Ectodermal cell (in vitro differentiated cells): ENCODE data around the gene APLP1.
"Not testable (repeated sequence)": the region's sequence is repeated elsewhere in the genome, so short reads cannot be mapped to it uniquely, and the experiment has no call there.

Experiments
- H3K27ac ChIP-seq: 2 replicates; pipeline ENCODE4 v1.7.0; 2013; ENCODE audit warnings: mild to moderate bottlenecking, low read depth, low read length; ENCODE audit not compliant: insufficient read depth, poor library complexity, severe bottlenecking
- H3K27me3 ChIP-seq: 2 replicates; pipeline ENCODE4 v1.7.0; 2013; ENCODE audit warnings: mild to moderate bottlenecking, low read length; ENCODE audit not compliant: insufficient read depth, control insufficient read depth, poor library complexity, severe bottlenecking
- H3K36me3 ChIP-seq: one replicate; pipeline ENCODE4 v1.7.0; 2013; ENCODE audit warnings: low read length; ENCODE audit not compliant: control insufficient read depth, insufficient read depth
- H3K4me1 ChIP-seq: one replicate; pipeline ENCODE4 v1.7.0; 2013; ENCODE audit warnings: low read length; ENCODE audit not compliant: control insufficient read depth, insufficient read depth
- H3K4me3 ChIP-seq: 2 replicates; pipeline ENCODE4 v1.7.0; 2013; ENCODE audit warnings: low read depth, low read length, control low read depth; ENCODE audit not compliant: insufficient read depth
- H3K9me3 ChIP-seq: 2 replicates; pipeline ENCODE4 v1.7.0; 2013; ENCODE audit warnings: mild to moderate bottlenecking, low read length, moderate library complexity; ENCODE audit not compliant: control insufficient read depth
- WGBS, 2 experiments: methylation state at CpG; one replicate each; pipeline ENCODE4 v1.1.7; 2013; ENCODE audit warnings: missing lambda C conversion rate in 2 of 2; 5-methylcytosine and 5-hydroxymethylcytosine counted together

The APLP1 gene

GRCh38 chr19:35904311-35905068 is 36.1 kb downstream of the APLP1 start:
- no peak overlapping the region for H3K27ac ChIP-seq
- WGBS, 2 experiments = 91% methylated on average over 10 of the region's 10 CpGs
- H3K4me1 ChIP-seq = no peaks in the 10 kb centered on the region
- no peaks in the 10 kb centered on the region for H3K36me3 ChIP-seq
- H3K4me3 ChIP-seq = no peak overlapping the region
- H3K27me3 ChIP-seq = peaks cover 21% of the 10 kb centered on the region
- no peaks in the 10 kb centered on the region for H3K9me3 ChIP-seq

GRCh38 chr19:35905178-35905727 is 36.9 kb downstream of the APLP1 start:
- Histone ChIP-seq H3K27ac (no peak overlapping the region), H3K9me3 (no peaks in the 10 kb centered on the region), H3K27me3 (peaks cover 21% of the 10 kb centered on the region), H3K4me1 (no peaks in the 10 kb centered on the region), H3K36me3 (no peaks in the 10 kb centered on the region), H3K4me3 (no peak overlapping the region)
- WGBS, 2 experiments = 79 to 80% methylated on average over 6 of the region's 6 CpGs

- peaks cover 6% of the 10 kb centered on the region for H3K27me3 ChIP-seq
- H3K36me3 ChIP-seq = no peaks in the 10 kb centered on the region
- H3K9me3 ChIP-seq = no peaks in the 10 kb centered on the region
- WGBS, 2 experiments = 53 to 65% methylated on average over 12 of the region's 12 CpGs
- H3K4me1 ChIP-seq = no peaks in the 10 kb centered on the region
- no peak overlapping the region for H3K27ac ChIP-seq
- H3K4me3 ChIP-seq = no peak overlapping the region
These were observed 39.0 kb downstream of the APLP1 start for GRCh38 chr19:35907377-35907745.

GRCh38 chr19:35908010-35908441 is 39.7 kb downstream of the APLP1 start, which contains the start of gene TYROBP:
TYROBP (minus strand) TSS chr19:35908295; CDS start chr19:35908228, 67 bp downstream.
- no peaks in the 10 kb centered on the region for H3K9me3 ChIP-seq
- no peak within 1 kb of the TSS for H3K4me3 ChIP-seq
- H3K27ac ChIP-seq = no peak within 1 kb of the TSS
- no peaks in the 10 kb centered on the region for H3K4me1 ChIP-seq
- WGBS, 2 experiments = 86 to 87% methylated on average over 9 of the region's 9 CpGs
- H3K27me3 ChIP-seq = no peaks in the 10 kb centered on the region
- H3K36me3 ChIP-seq = no peaks in the 10 kb centered on the region

GRCh38 chr19:35908973-35909683 is 40.8 kb downstream of the APLP1 start:
- no peak overlapping the region for H3K27ac ChIP-seq
- 82 to 83% methylated on average over 9 to 10 of the region's 10 CpGs for WGBS, 2 experiments
- no peak overlapping the region for H3K4me3 ChIP-seq
- no peaks in the 10 kb centered on the region for H3K9me3 ChIP-seq
- no peaks in the 10 kb centered on the region for H3K4me1 ChIP-seq
- no peaks in the 10 kb centered on the region for H3K36me3 ChIP-seq
- no peaks in the 10 kb centered on the region for H3K27me3 ChIP-seq

- Histone ChIP-seq H3K9me3 (no peaks in the 10 kb centered on the region), H3K27me3 (no peaks in the 10 kb centered on the region), H3K4me1 (no peaks in the 10 kb centered on the region), H3K36me3 (no peaks in the 10 kb centered on the region), H3K27ac (no peak overlapping the region), H3K4me3 (no peak overlapping the region)
- WGBS, 2 experiments = 83 to 87% methylated on average over 6 of the region's 6 CpGs
These were observed 41.3 kb downstream of the APLP1 start for GRCh38 chr19:35909684-35910035.

- H3K4me1 ChIP-seq, H3K9me3 ChIP-seq, H3K36me3 ChIP-seq, H3K27ac ChIP-seq, H3K4me3 ChIP-seq, H3K27me3 ChIP-seq: not testable (repeated sequence)
- 93 to 95% methylated on average over 12 to 13 of the region's 14 CpGs for WGBS, 2 experiments
These were observed 42.0 kb downstream of the APLP1 start for GRCh38 chr19:35910355-35910754.

GRCh38 chr19:35911173-35911572 is 42.8 kb downstream of the APLP1 start:
- Histone ChIP-seq H3K9me3 (no peaks in the 10 kb centered on the region), H3K27me3 (no peaks in the 10 kb centered on the region), H3K27ac (no peak overlapping the region), H3K4me3 (no peak overlapping the region), H3K4me1 (no peaks in the 10 kb centered on the region), H3K36me3 (no peaks in the 10 kb centered on the region)
- WGBS, 2 experiments = 57 to 65% methylated on average over 3 of the region's 3 CpGs

GRCh38 chr19:35911790-35912189 is 43.4 kb downstream of the APLP1 start:
- H3K36me3 ChIP-seq = no peaks in the 10 kb centered on the region
- H3K4me3 ChIP-seq = no peak overlapping the region
- H3K4me1 ChIP-seq = no peaks in the 10 kb centered on the region
- no peak overlapping the region for H3K27ac ChIP-seq
- H3K27me3 ChIP-seq = no peaks in the 10 kb centered on the region
- 87 to 89% methylated on average over 5 of the region's 5 CpGs for WGBS, 2 experiments
- no peaks in the 10 kb centered on the region for H3K9me3 ChIP-seq

- WGBS, 2 experiments = 90 to 91% methylated on average over 7 of the region's 7 CpGs
- Histone ChIP-seq H3K27me3 (no peaks in the 10 kb centered on the region), H3K4me3 (no peak overlapping the region), H3K27ac (no peak overlapping the region), H3K9me3 (no peaks in the 10 kb centered on the region), H3K4me1 (no peaks in the 10 kb centered on the region), H3K36me3 (no peaks in the 10 kb centered on the region)
These were observed 45.2 kb downstream of the APLP1 start for GRCh38 chr19:35913589-35913988.
